Measurements from ENCODE around the gene RPS8. TPM values are rescaled to one million over a fixed set of nuclear protein-coding genes. Genes with fewer than 3 reads are reported as not detected.
"Not testable (repeated sequence)": the region's sequence is repeated elsewhere in the genome, so short reads cannot be mapped to it uniquely, and the experiment has no call there.

Gene RPS8
- polyA plus RNA-seq, 6 donors from 2014 or later, result 896 to 1,302 (median 1,132) TPM

DNA sequence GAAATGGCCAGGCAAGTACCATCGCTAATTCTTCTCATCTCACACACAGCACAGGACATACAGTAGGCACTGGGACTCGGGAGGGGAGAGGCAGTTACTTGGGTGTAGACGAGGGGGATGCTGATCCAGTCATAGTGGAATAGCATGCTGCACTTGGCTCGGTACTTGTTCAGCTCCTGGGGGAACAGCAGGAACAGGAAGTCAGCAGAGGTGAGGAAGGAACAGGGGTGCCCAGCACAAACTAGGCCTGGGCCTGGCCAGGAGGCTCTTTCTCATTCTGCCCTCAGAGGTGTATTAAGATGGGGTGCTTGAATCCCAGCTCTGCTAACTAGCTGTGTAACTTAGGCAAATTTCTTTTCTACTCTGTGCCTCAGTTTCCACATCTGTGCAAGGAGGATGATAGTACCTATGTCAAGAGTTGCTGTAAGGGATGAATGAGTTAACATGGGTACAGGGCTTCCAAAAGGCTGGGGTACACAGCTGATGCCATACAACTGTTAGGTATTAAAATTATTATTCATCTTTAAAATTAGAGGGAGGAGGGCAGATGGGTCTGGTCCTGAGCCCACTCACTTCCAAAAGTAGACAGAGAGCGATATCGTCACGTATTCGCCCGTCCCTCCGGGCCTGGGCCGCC is 10.3 kb downstream of the RPS8 start:
- H3K36me3 Mint-ChIP-seq, result peaks cover 0 to 5% of the 10 kb centered on the region in 2 donors
- H3K4me3 Mint-ChIP-seq, result peak overlapping the region; percentile 73 to 91 (median 80)
- H3K27ac Mint-ChIP-seq, result peak overlapping the region in 4 of 6 donors; percentile 69 to 95 (median 80)
- DNase-seq (no peak), ATAC-seq (ENCODE audit: low read depth in 2 of 2) (no peak)
- no peaks in the 10 kb centered on the region for H3K27me3 Mint-ChIP-seq
- no peaks in the 10 kb centered on the region for H3K9me3 Mint-ChIP-seq
- H3K4me1 Mint-ChIP-seq, result peaks cover 19 to 33% (median 22%) of the 10 kb centered on the region in 3 donors

DNA sequence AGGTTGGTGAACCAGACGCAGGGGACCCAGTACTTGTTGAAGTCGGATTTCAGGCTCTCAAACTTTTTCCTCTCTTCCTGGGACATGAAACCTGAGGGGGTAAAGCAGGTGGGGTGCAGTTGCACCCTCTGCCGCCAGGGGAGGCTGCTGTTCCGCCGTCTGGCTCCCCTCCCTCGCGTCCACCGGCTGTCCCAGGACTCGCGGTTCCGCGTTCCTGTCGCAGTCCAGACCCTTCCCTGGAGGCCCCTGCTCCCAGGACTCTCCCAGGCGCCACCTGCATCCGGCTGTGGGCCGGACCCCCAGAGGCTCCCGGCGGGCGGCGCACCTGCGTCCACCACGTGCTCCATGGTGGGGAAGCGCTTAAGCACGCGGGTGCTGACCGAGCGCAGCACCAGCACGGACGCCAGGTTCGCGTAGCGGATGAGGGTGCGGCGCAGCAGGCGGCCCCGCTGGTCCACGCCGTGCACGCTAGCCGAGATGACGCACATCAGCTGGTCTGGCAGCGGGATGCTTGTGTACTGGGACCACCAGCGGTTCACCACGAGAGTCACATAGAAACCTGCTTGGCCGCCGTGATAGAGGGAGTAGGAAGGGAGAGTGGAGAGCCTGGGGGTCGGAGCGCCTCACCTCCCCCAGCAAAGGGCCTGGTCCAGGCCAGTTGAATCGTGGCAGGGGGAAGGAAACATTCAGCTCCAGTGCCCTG is 10.9 kb downstream of the RPS8 start:
- DNase-seq (peak; percentile 78), ATAC-seq (ENCODE audit: low read depth in 2 of 2) (peak; percentile 75)
- Mint-ChIP-seq H3K27me3 (no peaks in the 10 kb centered on the region), H3K27ac (peak overlapping the region in 5 of 6 donors; percentile 70 to 95 (median 92)), H3K4me3 (peak overlapping the region; percentile 73 to 91 (median 80)), H3K4me1 (peaks cover 19 to 31% (median 22%) of the 10 kb centered on the region in 3 donors), H3K9me3 (no peaks in the 10 kb centered on the region), H3K36me3 (peaks cover 0 to 3% of the 10 kb centered on the region in 2 donors)

DNA sequence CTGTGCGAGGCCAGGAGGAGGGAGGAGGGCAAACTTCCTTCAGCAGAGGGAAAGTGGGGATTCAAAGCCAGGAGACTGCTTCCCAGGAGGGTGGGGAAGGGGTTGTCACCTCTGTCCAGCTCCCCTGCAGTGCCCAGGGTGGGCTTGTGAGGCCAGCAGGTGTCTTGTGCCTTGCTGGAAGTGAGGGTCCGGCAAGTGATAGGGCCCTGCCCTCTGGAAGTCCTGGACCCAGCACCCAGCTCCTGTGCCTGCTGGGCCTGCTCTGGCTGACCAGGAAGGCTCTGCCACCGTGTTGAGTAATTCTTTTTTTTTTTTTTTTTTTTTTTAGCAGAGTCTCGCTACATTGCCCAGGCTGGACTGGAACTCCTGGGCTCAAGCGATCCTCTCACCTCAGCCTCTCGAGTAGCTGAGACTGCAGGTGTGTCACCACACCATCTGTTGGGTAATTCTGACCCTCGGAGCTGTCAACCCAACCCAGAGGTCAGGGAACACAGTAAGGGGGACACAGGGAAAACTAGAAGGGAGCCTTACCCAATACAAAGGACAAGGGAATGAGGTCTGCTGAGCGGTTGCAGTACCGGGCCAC is 11.6 kb downstream of the RPS8 start:
- no peaks in the 10 kb centered on the region for H3K9me3 Mint-ChIP-seq
- H3K4me3 Mint-ChIP-seq, result peak overlapping the region in 7 of 8 donors; percentile 73 to 91 (median 79)
- peaks cover 19 to 28% (median 22%) of the 10 kb centered on the region in 3 donors for H3K4me1 Mint-ChIP-seq
- DNase-seq (no peak), ATAC-seq (ENCODE audit: low read depth in 2 of 2) (no peak)
- H3K36me3 Mint-ChIP-seq, result no peaks in the 10 kb centered on the region
- no peaks in the 10 kb centered on the region for H3K27me3 Mint-ChIP-seq
- peak overlapping the region in 5 of 6 donors; percentile 70 to 95 (median 92) for H3K27ac Mint-ChIP-seq

DNA sequence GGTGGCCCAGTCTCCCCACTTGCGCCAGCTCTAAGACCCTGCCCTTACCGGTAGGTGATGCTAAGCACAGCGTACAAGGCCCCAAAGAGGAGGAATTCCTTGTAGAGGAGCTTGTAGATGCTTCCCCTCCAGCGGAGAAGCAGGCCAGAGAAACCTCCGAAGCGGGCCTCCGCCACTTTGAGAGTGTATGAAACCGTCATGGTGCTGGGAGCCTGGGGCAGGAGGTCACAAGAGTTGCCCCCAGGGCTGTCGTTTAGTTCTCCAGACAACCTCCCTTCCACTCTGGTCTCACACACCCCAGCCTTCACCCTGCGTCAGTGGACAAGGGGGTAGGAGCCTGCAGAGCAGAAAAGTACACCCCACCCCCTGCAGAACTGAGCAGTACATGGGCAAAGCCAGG is 12.2 kb downstream of the RPS8 start:
- Mint-ChIP-seq H3K36me3 (no peaks in the 10 kb centered on the region), H3K4me1 (peaks cover 19 to 28% (median 22%) of the 10 kb centered on the region in 3 donors), H3K4me3 (no peak overlapping the region), H3K27me3 (no peaks in the 10 kb centered on the region), H3K27ac (no peak overlapping the region), H3K9me3 (no peaks in the 10 kb centered on the region)
- ATAC-seq (ENCODE audit: low read depth in 2 of 2), result no peak
- DNase-seq, result no peak

DNA sequence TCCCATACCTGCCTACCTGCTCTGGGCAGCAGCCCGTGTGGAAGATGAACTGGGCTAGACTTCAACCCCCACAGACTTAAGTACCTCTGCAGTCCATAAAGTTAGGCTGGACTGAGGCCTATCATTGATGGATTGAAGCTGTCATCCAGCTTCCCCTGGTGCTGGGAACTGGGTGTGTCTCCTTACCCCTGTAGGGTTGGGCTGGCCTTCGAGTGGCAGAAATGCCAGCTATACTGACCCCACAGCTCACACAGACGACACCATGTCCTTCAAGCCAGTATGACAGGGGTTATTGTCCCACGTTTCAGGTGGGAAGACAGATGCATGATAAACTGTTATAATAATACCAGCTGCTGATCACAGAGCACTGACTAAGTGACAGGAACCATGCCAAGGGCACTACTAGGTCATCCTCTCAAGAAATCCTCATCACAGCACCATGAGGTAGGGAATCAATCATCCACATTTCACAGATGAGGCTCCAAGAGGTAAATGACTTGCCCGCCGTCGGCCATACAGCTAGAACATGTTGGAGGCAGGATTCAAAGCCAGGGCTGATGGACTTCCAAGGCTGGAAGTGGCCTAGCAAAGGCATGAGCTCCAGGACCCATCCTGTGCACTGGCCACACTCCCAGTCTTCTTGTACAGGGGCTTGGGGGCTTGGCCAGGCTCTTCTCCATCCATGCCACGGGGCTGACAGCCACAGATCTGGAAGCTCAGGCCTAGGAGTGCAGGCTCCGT is 12.9 kb downstream of the RPS8 start, which contains the start of gene BEST4:
Gene BEST4, minus strand, starts transcription at position 51 of the 741 bp plus-strand sequence. CDS start 465 bp downstream, outside the sequence.
- no peak for ATAC-seq (ENCODE audit: low read depth in 2 of 2)
- no peak for DNase-seq
- H3K9me3 Mint-ChIP-seq, result no peaks in the 10 kb centered on the region
- H3K27me3 Mint-ChIP-seq, result no peaks in the 10 kb centered on the region
- peak within 1 kb of the TSS in 2 of 8 donors; percentile 13 to 30 for H3K4me3 Mint-ChIP-seq
- H3K27ac Mint-ChIP-seq, result peak within 1 kb of the TSS in 2 of 6 donors; percentile 86 to 89
- H3K36me3 Mint-ChIP-seq, result no peaks in the 10 kb centered on the region
- H3K4me1 Mint-ChIP-seq, result peaks cover 16 to 26% (median 22%) of the 10 kb centered on the region in 3 donors

DNA sequence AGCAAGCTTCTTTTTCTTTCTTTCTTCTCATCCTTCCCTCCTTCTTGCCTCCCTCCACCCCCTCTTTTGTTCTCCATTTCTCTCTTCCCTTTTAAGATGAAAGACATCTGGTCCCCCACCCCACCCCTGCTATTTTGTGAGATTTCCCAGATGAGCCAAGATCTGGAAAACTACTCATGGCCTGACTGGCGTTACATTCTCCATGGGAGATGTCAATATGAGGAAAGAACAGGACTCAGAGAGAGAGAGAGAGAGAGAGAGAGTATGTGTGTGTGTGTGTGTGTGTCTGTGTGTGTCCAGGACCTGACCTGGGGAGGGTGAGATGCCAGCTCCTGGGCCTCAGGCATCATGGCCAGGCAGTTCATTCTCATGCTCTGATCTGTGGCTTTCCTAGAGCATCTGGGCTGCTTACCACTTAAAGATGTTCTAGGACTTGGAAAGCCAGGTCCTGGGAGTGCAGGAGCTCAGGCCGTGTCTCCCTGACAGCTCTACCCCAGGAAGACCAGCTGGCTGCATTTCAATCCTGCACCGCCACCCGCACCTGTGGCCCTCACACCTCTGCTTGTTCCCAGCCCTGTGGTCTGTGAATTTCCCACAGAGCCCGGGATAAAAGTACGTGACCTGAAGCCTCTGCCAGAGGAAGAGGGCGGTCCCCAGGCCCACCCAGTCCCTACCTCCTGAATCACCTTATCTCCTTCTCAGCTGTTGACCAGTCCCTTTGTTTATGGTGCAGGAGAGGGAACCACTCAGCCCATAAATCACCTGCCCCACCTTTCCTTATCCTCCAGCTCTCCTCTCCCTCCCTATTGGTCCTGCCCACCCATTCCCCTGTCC is 15.8 kb downstream of the RPS8 start:
- Mint-ChIP-seq H3K27me3 (no peaks in the 10 kb centered on the region), H3K9me3 (no peaks in the 10 kb centered on the region), H3K27ac (peak overlapping the region in 2 of 6 donors; percentile 56 to 75), H3K4me1 (peaks cover 0 to 8% (median 4%) of the 10 kb centered on the region in 3 donors), H3K36me3 (no peaks in the 10 kb centered on the region), H3K4me3 (no peak overlapping the region)
- ATAC-seq (ENCODE audit: low read depth in 2 of 2) (no peak), DNase-seq (no peak)

DNA sequence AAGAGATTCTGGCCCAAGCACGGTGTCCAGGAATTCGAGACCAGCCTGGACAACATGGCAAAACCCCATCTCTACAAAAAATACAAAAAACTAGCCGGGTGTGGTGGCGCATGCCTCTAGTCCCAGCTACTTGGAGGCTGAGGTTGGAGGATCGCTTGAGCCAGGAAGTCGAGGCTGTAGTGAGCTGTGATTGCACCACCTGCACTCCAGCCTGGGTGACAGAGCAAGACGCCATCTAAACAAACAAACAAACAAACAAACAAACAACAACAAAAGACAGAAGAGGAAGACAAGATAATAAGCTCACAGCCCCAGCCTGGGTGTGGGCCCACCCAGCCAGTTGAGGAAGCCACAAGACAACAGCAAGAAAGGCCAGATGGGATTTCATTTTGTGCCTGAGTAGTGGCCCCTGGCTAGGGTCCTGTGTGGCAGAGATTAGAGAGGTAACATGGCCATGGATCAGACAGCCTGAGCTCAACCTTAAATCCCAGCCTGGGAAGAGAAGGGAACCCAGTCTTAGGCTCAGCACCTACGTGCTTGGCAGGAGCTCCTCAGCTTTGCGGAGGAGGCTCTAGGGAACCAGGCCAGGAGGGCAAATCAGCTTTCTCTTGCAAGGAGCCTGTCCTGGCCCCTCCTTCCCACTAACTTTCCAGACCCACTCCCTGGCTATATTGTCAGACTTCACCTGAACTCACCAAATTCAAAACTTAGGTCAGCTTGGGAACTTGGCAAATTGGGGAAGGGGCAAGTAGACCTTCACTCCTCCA is 17.6 kb downstream of the RPS8 start:
- ATAC-seq (ENCODE audit: low read depth in 2 of 2) (no peak), DNase-seq (no peak)
- Mint-ChIP-seq H3K27me3 (no peaks in the 10 kb centered on the region), H3K27ac (peak overlapping the region in 1 of 6 donors; percentile 44), H3K4me1 (peaks cover 0 to 4% (median 0%) of the 10 kb centered on the region in 3 donors), H3K36me3 (no peaks in the 10 kb centered on the region), H3K9me3 (no peaks in the 10 kb centered on the region), H3K4me3 (no peak overlapping the region)

DNA sequence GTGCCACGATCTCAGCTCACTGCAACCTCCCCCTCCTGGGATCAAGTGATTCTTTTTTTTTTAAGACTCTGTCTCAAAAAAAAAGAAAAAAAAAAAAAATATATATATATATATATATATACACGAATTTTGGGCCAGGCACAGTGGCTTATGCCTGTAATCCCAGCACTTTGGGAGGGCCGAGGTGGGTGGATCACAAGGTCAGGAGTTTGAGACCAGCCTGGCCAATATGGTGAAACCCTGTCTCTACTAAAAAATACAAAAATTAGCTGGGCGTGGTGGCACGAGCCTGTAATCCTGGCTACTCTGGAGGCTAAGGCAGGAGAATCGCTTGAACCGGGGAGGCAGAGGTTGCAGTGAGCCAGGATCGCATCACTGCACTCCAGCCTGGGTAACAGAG is 22.5 kb downstream of the RPS8 start:
- DNase-seq; ATAC-seq (ENCODE audit: low read depth in 2 of 2); H3K36me3 Mint-ChIP-seq; H3K4me3 Mint-ChIP-seq; H3K27me3 Mint-ChIP-seq; H3K9me3 Mint-ChIP-seq: not testable (repeated sequence)
- Mint-ChIP-seq H3K4me1 (peaks cover 20 to 34% (median 20%) of the 10 kb centered on the region in 3 donors), H3K27ac (peak overlapping the region in 1 of 6 donors; percentile 76)

DNA sequence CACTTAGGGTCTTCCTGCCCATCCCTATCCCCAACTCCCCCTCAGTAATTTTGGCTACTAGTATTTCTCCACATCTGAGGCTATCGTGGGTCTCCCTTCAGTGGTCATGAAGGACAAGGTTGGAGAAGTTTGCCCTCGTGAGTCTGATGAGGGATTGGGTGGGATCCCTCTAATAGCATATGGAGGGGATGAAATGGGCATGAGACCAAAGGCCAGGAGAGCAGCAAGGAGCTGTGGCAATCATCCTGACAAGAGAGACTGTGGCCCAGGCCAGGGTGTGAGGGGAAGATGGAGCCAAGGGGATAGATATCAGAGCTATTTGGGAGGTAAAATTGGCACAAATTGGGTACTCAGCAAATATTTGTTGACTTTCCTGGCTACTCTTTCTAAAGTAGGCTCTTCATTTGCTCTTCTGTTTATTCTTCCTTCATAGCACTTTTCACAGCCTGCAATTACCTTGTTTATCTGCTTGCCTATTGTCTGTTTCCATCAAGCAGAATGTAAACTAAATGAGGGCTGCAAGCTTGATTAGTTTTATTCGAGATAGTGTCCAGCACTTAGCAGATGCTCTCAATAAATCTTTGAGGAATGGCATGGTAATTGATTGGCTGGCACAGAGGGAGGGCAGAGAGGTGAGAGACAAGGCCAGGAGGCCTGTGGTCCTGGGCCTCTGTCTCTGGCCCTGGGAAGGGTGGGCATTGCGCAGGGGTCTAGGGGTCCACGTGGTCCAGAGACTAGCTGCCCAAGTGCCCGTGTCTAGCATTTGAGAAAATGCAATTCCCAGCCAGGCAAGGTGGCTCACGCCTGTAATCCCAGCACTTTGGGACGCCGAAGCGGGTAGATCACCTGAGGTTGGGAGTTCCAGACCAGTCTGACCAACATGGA is 23.4 kb downstream of the RPS8 start:
- Mint-ChIP-seq H3K27me3 (no peaks in the 10 kb centered on the region), H3K9me3 (no peaks in the 10 kb centered on the region), H3K4me1 (peaks cover 21 to 37% (median 28%) of the 10 kb centered on the region in 3 donors), H3K27ac (peak overlapping the region; percentile 5 to 99 (median 85)), H3K4me3 (peak overlapping the region in 7 of 8 donors; percentile 39 to 98 (median 87)), H3K36me3 (peaks cover 0 to 8% of the 10 kb centered on the region in 2 donors)
- ATAC-seq (ENCODE audit: low read depth in 2 of 2) (no peak), DNase-seq (no peak)

DNA sequence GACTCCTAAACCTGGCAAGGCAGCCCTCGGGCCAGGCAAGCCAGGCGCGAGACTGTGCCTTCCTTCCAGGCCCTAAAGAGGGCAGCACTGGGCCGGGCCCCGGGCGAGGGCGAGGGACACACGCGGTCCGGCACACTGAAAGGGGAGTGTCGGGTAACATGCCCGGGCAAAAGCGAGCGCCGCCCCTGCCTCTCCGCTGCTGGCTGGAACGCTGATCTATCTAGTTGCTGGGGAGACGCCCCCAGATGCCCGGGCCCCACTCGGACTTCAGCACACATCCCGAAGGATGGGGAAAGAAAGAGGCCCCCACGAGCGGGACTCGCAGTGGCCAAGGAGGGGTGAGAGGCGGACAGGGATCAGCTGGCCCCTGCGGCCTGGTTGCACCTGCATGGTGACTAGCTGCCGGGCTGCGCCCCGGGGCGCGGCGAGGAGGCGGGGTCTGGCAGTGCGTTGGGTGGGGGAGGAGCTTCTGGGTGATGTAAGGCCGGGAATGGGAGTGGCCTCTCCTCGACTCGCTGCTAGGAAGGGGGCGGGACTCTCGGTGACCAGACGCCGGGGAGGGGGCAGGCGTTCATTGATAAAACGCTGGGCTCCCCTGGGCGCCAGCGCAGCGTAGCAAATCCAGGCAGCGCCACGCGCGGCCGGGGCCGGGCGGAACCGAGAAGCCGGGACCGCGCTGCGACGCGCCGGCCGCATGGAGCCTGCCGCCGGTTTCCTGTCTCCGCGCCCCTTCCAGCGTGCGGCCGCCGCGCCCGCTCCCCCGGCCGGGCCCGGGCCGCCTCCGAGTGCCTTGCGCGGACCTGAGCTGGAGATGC is 24.6 kb downstream of the RPS8 start, which contains the start of gene PLK3:
Gene PLK3, plus strand, starts transcription at position 608 of the 815 bp plus-strand sequence. Its CDS starts 87 bp downstream, at position 695.
- Mint-ChIP-seq H3K4me1 (peaks cover 21 to 37% (median 28%) of the 10 kb centered on the region in 3 donors), H3K27me3 (no peaks in the 10 kb centered on the region), H3K9me3 (no peaks in the 10 kb centered on the region), H3K27ac (peak within 1 kb of the TSS; percentile 94 to 100 (median 99)), H3K4me3 (peak within 1 kb of the TSS; percentile 87 to 99 (median 98)), H3K36me3 (peaks cover 0 to 8% of the 10 kb centered on the region in 2 donors)
- ATAC-seq (ENCODE audit: low read depth in 2 of 2) (peak; percentile 86 to 87), DNase-seq (peak; percentile 98)
